ENCODE measurements around the gene IFIT1B. TPM values are rescaled to one million over a fixed set of nuclear protein-coding genes. Genes with fewer than 3 reads are reported as not detected.

IFIT1B gene
- total and polyA plus RNA-seq, 2 of the 8 experiments (the other 6 are each of a cell fraction or from before 2014, with no cell fraction given) = not detected

- Histone ChIP-seq H2BK15ac (ENCODE audit: low read length) (no peak overlapping the region), H2BK5ac (ENCODE audit: low read depth, low read length) (no peak overlapping the region), H4K5ac (ENCODE audit: insufficient read length, low read depth, low read length) (no peak overlapping the region), H3K14ac (ENCODE audit: insufficient read length) (no peak overlapping the region), H3K4me1 (replicated peaks in 1 of 4; ENCODE audit: control insufficient read depth in 3 of 4, insufficient read depth in 4 of 4, low read length in 3 of 4) (peaks cover 5 to 14% (median 10%) of the 10 kb centered on the region in 4 experiments; a peak in 4 of 7 replicates), H3K27me3 (replicated peaks in 1 of 4; ENCODE audit: control insufficient read depth in 3 of 4, extremely low read depth in 1 of 4, insufficient read depth in 3 of 4, low read length in 3 of 4) (no peaks in the 10 kb centered on the region), H2BK12ac (ENCODE audit: low read depth, low read length) (no peak overlapping the region), H3K27ac (ENCODE audit: low read depth, low read length) (no peak overlapping the region), H3K23ac (ENCODE audit: insufficient read length) (no peak overlapping the region), H3K56ac (replicated peaks; ENCODE audit: insufficient read length, low read depth, low read length) (no peak overlapping the region), H2BK20ac (ENCODE audit: low read length) (no peak overlapping the region), H3K9ac (replicated peaks in 1 of 4; ENCODE audit: extremely low read depth in 1 of 4, low read depth in 3 of 4, low read length in 3 of 4) (no peak overlapping the region), H3K9me3 (ENCODE audit: insufficient read depth in 2 of 2, low read depth in 1 of 2, low read length in 1 of 2) (no peaks in the 10 kb centered on the region), H3K4me2 (ENCODE audit: insufficient read depth in 1 of 2, low read depth in 2 of 2, low read length in 2 of 2) (no peak overlapping the region), H4K20me1 (replicated peaks in 1 of 2; ENCODE audit: control insufficient read depth in 1 of 2, insufficient read depth in 2 of 2, low read length in 2 of 2) (no peaks in the 10 kb centered on the region), H4K8ac (ENCODE audit: extremely low read depth, insufficient read depth, low read length) (no peak overlapping the region), H4K91ac (replicated peaks; ENCODE audit: insufficient read length, low read length) (no peak overlapping the region), H2BK120ac (replicated peaks; ENCODE audit: low read depth, low read length) (no peak overlapping the region), H2AK5ac (ENCODE audit: low read depth, low read length) (0 out of 2 replicates have a peak overlapping the region, but pooled peaks have one; percentile 15), H3K4ac (replicated peaks; ENCODE audit: insufficient read length, low read depth, low read length) (no peak overlapping the region), H2AFZ (ENCODE audit: low read length) (no peak overlapping the region), H3K79me1 (ENCODE audit: low read depth, low read length) (no peaks in the 10 kb centered on the region), H3K18ac (ENCODE audit: extremely low read depth, low read length) (0 out of 2 replicates have a peak overlapping the region, but pooled peaks have one; percentile 17), H3K4me3 (ENCODE audit: extremely low read depth in 1 of 4, insufficient read depth in 2 of 4, low read depth in 3 of 4, low read length in 4 of 4) (no peak overlapping the region), H3K79me2 (ENCODE audit: control insufficient read depth in 1 of 2, insufficient read depth in 2 of 2, low read length in 2 of 2) (no peaks in the 10 kb centered on the region), H3K36me3 (ENCODE audit: control insufficient read depth in 2 of 4, insufficient read depth in 4 of 4, low read length in 3 of 4) (no peaks in the 10 kb centered on the region), H3K23me2 (ENCODE audit: low read depth, low read length) (no peaks in the 10 kb centered on the region)
- no peak for DNase-seq (ENCODE audit: low read depth in 1 of 2, low spot score in 2 of 2)
- CTCF ChIA-PET (ENCODE audit: partially characterized antibody) = interaction anchor here (1.6 kb wide), 1 partner anchor 27 kb away, joined by 4 read pairs; no protein-coding TSS in a partner anchor
- POLR2A ChIA-PET (ENCODE audit: partially characterized antibody) = no interaction called here
- 93% methylated on average over 3 of the region's 3 CpGs; no CpG with 5 or more reads in 1 of the 2 experiments for WGBS, 2 experiments (ENCODE audit: extremely low coverage in 1 of 2, insufficient coverage in 1 of 2, insufficient read length in 1 of 2, insufficient replicate concordance in 2 of 2, low coverage in 1 of 2, low lambda C conversion rate in 2 of 2, missing lambda C conversion rate in 1 of 2)
- FAIRE-seq = no peak
- TF ChIP-seq, protein P1, sequence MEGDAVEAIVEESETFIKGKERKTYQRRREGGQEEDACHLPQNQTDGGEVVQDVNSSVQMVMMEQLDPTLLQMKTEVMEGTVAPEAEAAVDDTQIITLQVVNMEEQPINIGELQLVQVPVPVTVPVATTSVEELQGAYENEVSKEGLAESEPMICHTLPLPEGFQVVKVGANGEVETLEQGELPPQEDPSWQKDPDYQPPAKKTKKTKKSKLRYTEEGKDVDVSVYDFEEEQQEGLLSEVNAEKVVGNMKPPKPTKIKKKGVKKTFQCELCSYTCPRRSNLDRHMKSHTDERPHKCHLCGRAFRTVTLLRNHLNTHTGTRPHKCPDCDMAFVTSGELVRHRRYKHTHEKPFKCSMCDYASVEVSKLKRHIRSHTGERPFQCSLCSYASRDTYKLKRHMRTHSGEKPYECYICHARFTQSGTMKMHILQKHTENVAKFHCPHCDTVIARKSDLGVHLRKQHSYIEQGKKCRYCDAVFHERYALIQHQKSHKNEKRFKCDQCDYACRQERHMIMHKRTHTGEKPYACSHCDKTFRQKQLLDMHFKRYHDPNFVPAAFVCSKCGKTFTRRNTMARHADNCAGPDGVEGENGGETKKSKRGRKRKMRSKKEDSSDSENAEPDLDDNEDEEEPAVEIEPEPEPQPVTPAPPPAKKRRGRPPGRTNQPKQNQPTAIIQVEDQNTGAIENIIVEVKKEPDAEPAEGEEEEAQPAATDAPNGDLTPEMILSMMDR (IDR thresholded peaks at IDR 0.05; ENCODE audit: control extremely low read depth in 1 of 3, insufficient read depth in 1 of 3, low read depth in 1 of 3, low read length in 3 of 3) = no peak
- no peak for TF ChIP-seq EP300 (IDR thresholded peaks at IDR 0.05; ENCODE audit: borderline replicate concordance in 1 of 2, low read depth in 2 of 2, low read length in 2 of 2)
These were observed 35.5 kb upstream of the IFIT1B start for GRCh38 chr10:89342206-89342958.

All from H1 (cell line).